NB4 (cell line): ENCODE measurements around the gene TBC1D22A.

Experiments
- CTCF ChIP-seq: IDR thresholded peaks from one replicate; pipeline ENCODE4 v1.5.1; 2012; ENCODE audit warnings: low read depth, low read length
- MAX ChIP-seq: IDR thresholded peaks from 2 replicates; pipeline ENCODE4 v1.6.1; 2011; ENCODE audit warnings: low read depth, low read length
- MYC ChIP-seq: IDR thresholded peaks from 2 replicates; pipeline ENCODE4 v1.6.1; 2011; ENCODE audit warnings: low read depth, low read length
- POLR2A ChIP-seq: IDR thresholded peaks from 2 replicates; pipeline ENCODE4 v1.6.1; 2011; ENCODE audit warnings: mild to moderate bottlenecking; ENCODE audit not compliant: insufficient read length; ENCODE audit errors: extremely low read depth

DNA sequence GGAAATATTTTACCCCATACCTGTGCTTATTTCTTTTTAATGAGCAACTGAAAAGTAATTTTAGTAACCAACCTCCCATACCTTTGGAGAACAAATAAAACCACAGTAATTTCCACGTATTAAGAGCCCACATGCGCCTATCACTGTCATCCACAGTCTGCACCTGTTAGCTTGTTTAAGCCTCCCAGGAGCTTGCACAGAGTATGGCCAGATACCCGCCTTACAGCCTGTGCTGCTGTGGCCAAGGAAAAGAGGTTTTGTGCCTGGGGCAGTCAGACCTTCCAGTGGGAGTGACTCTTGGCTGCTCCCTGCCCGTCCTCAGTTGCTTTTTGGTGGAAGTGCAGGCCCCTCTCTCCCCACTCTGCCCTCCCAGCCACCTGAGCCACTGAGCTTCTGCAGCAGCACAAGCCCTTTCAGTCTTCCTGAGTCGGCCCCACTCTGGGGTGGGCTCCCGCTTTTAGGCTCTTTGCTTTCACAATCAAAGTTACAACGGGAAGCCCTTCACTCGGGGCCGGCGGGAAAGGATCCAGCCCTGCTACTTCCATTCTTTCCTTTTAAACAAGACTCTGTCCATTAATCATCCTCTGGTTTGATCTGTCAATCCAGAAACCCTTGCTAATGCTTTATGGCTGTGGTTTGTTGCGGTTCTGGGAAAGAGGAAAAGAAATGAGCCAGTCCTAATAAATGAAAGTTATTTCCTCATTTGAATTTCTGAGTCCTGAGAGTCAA, 308.8 kb downstream of the TBC1D22A start:
- TF ChIP-seq CTCF (no peak), POLR2A (no peak), MYC (no peak), MAX (no peak)
